Stimulated activated CD4-positive, alpha-beta T cell treated with anti-CD3 and anti-CD28 coated beads, TNF-alpha, amount 100 ng/mL, for 1 hour (primary cell): ENCODE measurements around the gene GRIA4.
"Not testable (repeated sequence)": the region's sequence is repeated elsewhere in the genome, so short reads cannot be mapped to it uniquely, and the experiment has no call there.

Experiments
- DNase-seq, 3 donors: peaks; one replicate each; pipeline ENCODE4 v3.0.0-alpha.2; 2020; ENCODE audit warnings: low read depth in 3 of 3, low spot score in 1 of 3

Gene GRIA4

DNA sequence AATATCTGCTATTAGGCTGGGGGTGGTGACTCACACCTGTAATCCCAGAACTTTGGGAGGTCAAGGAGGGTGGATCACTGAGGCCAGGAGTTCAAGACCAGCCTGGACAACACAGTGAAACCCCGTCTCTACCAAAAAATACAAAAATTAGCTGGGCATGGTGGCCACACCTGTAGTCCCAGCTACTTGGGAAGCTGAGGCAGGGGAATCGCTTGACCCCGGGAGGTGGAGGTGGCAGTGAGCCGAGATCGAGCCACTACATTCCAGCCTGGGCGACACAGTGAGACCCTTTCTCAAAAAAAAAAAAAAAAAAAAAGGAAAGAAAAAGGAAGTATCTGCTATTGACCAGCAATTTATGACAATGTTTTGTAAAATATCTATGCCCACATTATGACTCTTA, 176.0 kb downstream of the GRIA4 start:
- not testable (repeated sequence) for DNase-seq

DNA sequence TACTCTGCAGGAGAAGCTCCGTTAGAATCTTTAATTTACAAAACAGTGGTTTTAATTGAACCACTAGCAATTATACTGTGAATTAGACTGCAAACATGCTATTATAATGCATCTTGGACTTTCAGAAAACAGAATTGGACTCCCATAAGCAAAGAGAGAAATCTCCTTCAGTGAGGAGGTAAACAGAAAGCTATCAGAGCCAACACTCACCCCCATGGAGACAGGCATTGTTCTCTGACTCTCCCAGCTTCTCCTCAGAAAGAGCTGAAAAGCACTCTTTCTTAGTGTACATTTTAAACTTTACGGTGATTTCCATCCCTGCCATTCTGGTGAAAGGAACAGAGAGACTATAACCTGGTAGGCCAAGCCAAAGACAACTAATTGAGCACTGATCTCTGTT, 176.9 kb downstream of the GRIA4 start:
- no peak for DNase-seq

DNA sequence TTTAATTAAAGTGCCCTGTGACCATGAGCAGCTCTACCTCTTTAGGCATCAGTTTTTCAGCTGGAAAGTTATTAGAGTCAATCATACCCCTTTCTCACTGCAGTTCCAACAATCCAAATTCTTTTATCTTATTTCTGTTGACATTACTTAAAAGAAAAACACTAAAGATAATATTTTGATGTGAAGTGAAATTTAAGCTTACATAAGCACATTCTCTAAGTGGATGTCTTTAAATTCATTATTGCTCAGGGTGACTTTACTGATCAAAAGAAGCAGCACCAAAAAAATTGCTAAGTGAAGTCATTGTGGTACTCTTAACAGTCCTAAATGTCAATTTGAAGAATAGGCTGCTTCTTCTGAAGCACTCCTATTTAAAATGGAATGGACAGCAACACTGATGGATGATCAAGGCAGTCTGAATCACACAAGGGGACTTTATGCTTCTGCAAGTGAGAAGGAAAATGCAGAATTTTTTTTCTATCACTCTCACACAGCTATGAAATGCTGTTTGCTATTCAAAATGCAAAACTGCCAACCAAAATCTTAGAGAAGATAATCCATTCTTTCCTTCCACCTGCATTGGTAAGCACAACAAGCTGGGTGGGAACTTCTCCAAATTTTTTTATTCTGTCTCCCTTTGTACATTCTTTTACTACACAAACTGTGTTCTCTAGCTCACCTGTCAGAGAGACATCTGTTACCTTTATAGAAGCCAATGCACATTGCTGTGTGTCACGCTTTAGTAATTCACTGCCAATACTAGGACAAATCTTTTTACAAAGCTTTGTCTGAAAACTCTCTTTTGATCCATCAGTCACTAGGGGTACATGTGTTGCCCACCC, 179.9 kb downstream of the GRIA4 start:
- DNase-seq = no peak

DNA sequence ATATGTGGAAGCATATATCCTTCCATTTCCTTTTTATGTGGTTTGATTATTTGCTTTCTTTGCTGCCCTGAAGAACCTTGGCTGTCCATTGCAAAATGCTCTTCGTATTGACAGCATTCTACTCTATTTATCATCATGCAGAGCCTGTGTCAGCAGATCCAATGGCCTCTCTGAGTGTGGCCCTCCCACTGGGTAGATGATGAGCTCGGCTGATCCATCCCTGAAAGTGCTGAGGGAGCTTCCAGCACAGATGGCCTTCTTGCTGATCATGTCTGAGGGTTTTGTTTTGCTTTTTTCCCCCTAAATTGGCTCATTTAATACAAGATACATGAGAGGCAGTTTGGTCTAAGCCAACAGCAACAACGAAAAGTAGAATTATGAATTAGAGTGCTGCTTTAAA, 181.0 kb downstream of the GRIA4 start:
- DNase-seq = no peak

DNA sequence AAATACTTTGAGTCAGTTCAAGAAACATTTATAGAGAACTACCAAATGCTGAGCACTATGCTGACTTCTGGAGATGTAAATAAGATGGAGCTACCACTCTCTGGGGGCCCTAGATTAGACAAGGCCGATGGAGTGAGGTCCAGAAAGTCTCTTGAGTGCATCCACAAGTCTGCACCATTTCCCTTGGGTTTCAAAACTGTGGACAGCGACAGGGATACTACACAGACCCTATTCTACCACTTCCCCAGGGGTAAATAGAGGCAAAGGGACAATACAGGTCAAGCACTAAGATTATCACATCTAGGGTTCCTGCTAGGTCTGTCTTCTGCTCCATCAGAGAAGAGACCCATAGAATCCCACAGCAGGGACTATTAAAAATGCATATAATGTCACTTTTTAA, 183.2 kb downstream of the GRIA4 start:
- no peak for DNase-seq

DNA sequence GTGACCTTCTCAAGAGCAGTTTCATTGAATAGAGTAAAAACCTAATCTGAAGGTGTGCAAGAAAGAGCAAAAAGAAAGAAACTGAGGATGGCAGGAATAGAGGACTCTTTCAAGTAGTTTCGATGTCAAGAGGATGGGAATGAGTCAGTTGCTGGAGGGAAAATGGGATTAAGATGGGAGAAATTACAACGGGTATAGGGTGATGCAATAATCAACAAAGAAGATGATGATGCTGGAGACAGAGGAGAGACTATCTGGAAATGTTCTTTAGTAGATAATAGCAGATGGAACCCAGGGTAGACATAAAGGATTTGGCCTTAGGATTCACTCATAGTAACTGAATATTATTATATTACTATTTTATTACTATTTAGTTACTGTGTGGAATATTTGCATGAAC, 189.4 kb downstream of the GRIA4 start:
- DNase-seq = no peak

GRCh38 chr11:105799728-105800462, 190.0 kb downstream of the GRIA4 start:
- no peak for DNase-seq

DNA sequence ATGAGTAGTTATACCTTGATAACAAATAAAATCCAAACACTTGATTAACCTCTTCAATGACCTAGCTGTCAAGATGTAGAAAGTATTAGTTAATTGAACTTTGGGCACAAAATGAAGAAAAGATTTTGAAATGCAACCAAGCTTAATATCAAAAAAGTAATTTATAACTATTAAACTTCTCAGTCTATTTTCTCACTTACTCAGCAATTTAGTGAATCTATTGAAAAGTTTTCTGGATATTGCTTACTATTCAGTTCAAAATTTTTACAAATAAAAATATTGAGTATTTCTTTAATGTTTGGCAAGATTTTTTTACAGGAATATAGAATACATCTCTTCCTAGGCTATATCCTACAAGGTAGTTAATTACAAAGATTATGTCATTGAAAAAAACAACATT, 192.5 kb downstream of the GRIA4 start:
- DNase-seq = no peak

DNA sequence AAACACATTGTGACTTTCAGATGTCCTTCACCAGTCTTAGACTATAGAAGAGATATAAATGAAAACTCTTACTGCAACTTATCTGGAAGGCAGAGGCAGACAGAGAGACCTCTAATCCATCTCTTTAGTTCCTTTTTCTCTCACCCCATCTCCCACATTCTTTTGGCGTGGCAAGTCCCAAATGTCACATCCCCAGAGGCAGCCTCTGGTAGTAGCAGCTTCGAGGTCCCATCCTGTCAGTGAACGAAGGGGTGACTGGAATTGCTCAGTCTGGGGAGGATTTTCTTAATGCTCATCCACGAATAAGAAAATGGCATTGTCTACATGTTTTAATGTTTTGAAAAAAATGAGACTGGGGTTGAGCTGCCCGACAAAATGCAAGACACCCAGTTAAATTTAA, 201.4 kb downstream of the GRIA4 start:
- DNase-seq = no peak

GRCh38 chr11:105821372-105821771, 211.5 kb downstream of the GRIA4 start:
- DNase-seq = no peak

GRCh38 chr11:105821781-105822180, 211.9 kb downstream of the GRIA4 start:
- no peak for DNase-seq

DNA sequence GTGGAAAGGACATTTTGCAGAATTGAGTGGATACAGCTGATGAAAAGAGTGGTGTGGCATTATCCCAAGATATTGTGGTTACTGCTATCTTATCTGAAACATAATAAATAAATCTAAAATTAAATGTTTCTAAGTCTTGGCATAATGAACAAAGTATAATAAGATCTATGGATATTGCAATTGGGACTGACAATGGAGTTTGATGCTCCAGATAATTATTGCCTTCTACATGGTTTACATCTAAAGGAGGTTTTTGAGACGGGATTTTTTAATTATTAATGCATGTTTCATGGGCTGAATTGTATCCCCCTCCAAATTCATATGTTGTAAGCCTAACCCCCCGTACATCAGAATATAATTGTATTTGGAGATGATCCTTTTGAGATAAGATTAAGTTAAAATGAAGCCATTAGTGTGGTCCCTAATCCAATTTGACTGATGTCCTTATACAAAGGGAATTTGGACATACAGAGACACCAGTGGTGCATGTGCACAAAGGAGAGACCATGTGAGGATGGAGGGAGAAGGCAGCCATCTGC, 213.7 kb downstream of the GRIA4 start:
- no peak for DNase-seq

GRCh38 chr11:105824457-105825013, 214.7 kb downstream of the GRIA4 start:
- DNase-seq = no peak

GRCh38 chr11:105825141-105825540, 215.3 kb downstream of the GRIA4 start:
- DNase-seq = no peak

GRCh38 chr11:105827906-105828305, 218.0 kb downstream of the GRIA4 start:
- no peak for DNase-seq

- no peak for DNase-seq
Measured at GRCh38 chr11:105829084-105829483, 219.2 kb downstream of the GRIA4 start.

GRCh38 chr11:105834461-105834860, 224.6 kb downstream of the GRIA4 start:
- DNase-seq = no peak

DNA sequence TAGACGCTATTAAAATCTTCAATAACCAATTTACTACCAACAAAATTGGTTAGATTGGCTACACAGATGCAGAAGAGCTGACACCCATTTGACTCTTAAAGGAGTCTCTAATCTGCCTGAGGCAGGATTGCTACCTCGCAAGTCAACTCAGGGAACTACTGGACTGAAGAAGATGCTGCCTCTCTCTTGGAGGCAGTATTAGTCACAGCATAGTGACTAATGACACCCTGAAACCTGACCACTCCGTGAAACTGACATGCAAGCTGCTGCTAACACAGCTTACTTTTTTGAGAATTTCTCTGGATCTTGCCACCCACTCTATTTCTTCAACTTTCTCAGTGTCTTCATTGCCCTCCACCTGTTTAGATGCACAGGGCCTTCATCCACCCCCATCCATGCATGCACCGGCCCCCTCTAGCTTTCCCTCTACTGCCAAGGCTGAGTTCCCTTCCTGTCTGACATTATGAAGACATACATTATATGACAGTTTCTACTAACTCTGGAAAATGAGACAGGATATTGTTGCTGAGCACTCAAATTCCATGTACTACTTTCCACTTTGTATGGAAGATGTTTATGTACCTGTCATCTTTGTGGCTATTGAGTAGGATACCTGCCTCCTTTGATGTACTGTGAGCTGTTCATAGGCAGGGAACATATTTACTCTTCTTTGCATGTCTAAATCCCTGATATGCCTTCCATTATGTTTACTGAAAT, 229.0 kb downstream of the GRIA4 start:
- DNase-seq = no peak

DNA sequence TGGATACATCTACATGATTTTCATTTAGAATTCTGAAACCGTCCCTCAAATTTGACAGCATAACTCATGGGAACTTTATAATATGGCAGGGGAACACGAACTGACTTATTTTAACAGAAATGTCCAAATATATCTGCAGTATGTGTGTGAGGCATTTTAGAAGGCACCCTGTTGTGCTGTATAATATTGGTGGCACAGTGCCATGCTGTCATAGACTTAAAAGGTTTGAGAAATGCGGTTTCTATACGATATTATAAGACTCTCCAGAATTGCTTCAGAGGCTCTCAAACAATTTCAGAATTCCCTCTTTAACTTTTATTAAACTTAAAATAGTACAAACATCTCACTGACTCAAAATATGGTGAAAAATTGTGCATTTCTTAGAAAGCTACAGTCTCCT, 230.5 kb downstream of the GRIA4 start:
- DNase-seq = no peak

DNA sequence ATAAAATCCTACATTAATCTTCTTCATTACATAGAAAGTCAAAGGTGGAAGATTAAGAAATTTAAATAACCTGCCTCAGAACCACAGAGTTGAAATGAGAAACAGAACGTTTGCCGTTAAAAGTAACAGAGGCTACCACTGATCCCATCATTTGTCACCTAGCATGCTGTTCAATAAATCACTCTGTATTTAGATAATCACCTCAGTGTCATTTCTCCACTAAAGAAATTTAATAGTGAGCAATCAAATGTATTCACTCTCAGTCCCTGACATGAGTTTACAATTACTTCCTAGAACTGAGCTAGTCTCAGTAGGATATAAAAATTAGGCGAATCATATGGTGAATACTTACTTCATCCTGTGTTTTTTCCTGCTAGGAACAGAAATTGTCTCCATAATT, 242.5 kb downstream of the GRIA4 start:
- DNase-seq = no peak

- no peak for DNase-seq
Measured at GRCh38 chr11:105854269-105854668, 244.4 kb downstream of the GRIA4 start.
